Adrenal gland (tissue), 5 donors: ENCODE data around the gene SEC22C.
"Not testable (repeated sequence)": the region's sequence is repeated elsewhere in the genome, so short reads cannot be mapped to it uniquely, and the experiment has no call there.

Experiments used
- POLR2A ChIP-seq, 2 donors: fragments of 450-650 bp; IDR thresholded peaks; one replicate each; pipeline ENCODE4 v1.6.1; 2017; ENCODE audit warnings: antibody characterized with exemption in 2 of 2, mild to moderate bottlenecking in 2 of 2, moderate library complexity in 1 of 2
- TF ChIP-seq, protein P1 (sequence below), 6 experiments: fragments of 450-650 bp in 4 of 6; fragments of 200-600 bp in 2 of 6; sonication (generic) in 1 of 6; IDR thresholded peaks; 1 replicate in 5 of 6; 2 replicates in 1 of 6; pipeline versions ENCODE4 v1.5.1 to v1.8.0; 2016 to 2021; ENCODE audit warnings: antibody characterized with exemption in 6 of 6, mild to moderate bottlenecking in 2 of 6, moderate library complexity in 1 of 6
- donor health status: DM: no; HTN: no; CAD: no.

DNA sequence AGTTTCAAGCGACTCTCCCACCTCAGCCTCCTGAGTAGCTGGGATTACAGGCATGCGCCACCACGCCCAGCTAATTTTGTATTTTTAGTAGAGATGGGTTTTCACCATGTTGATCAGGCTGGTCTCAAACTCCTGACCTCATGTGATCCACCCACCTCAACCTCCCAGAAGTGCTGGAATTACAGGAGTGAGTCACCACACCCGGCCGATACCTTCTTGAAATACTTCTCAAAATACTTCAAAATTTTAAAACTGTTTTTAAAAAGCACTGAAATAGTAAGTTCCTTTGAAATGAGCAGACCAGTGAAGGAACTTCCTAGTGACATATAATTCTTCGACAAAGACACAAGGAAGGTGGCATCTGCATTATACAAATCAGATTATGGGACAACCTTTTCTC, 24.9 kb downstream of the SEC22C start:
- TF ChIP-seq, protein P1, sequence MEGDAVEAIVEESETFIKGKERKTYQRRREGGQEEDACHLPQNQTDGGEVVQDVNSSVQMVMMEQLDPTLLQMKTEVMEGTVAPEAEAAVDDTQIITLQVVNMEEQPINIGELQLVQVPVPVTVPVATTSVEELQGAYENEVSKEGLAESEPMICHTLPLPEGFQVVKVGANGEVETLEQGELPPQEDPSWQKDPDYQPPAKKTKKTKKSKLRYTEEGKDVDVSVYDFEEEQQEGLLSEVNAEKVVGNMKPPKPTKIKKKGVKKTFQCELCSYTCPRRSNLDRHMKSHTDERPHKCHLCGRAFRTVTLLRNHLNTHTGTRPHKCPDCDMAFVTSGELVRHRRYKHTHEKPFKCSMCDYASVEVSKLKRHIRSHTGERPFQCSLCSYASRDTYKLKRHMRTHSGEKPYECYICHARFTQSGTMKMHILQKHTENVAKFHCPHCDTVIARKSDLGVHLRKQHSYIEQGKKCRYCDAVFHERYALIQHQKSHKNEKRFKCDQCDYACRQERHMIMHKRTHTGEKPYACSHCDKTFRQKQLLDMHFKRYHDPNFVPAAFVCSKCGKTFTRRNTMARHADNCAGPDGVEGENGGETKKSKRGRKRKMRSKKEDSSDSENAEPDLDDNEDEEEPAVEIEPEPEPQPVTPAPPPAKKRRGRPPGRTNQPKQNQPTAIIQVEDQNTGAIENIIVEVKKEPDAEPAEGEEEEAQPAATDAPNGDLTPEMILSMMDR (IDR thresholded peaks at IDR 0.05): not testable (repeated sequence)
- TF ChIP-seq POLR2A (IDR thresholded peaks at IDR 0.05): not testable (repeated sequence)
